ENCODE measurements around the gene UTP3. TPM values are rescaled to one million over a fixed set of nuclear protein-coding genes. Genes with fewer than 3 reads are reported as not detected.
"Not testable (repeated sequence)": the region's sequence is repeated elsewhere in the genome, so short reads cannot be mapped to it uniquely, and the experiment has no call there.

Gene UTP3
- 14.4 TPM for total RNA-seq (ENCODE audit: insufficient read depth, low replicate concordance)

GRCh38 chr4:70687821-70688794 is at the start of gene UTP3:
UTP3 (plus strand) TSS chr4:70688532; CDS start chr4:70688678, 146 bp downstream.
- peak; percentile 100 for DNase-seq (ENCODE audit: low spot score)

- DNase-seq (ENCODE audit: low spot score) = no peak
These were observed 48.1 kb upstream of the UTP3 start for GRCh38 chr4:70640192-70640591.

GRCh38 chr4:70650741-70651140 is 37.6 kb upstream of the UTP3 start:
- DNase-seq (ENCODE audit: low spot score) = not testable (repeated sequence)

GRCh38 chr4:70651864-70652506 is 36.3 kb upstream of the UTP3 start:
- DNase-seq (ENCODE audit: low spot score) = peak; percentile 46

- peak; percentile 14 for DNase-seq (ENCODE audit: low spot score)
These were observed 33.7 kb upstream of the UTP3 start for GRCh38 chr4:70654605-70655011.

GRCh38 chr4:70657326-70657725 is 31.0 kb upstream of the UTP3 start:
- DNase-seq (ENCODE audit: low spot score) = no peak

GRCh38 chr4:70658418-70658817 is 29.9 kb upstream of the UTP3 start:
- DNase-seq (ENCODE audit: low spot score) = no peak

GRCh38 chr4:70660106-70660505 is 28.2 kb upstream of the UTP3 start:
- DNase-seq (ENCODE audit: low spot score) = no peak

- DNase-seq (ENCODE audit: low spot score) = not testable (repeated sequence)
These were observed 26.9 kb upstream of the UTP3 start for GRCh38 chr4:70661309-70661922.

- DNase-seq (ENCODE audit: low spot score) = peak; percentile 21
These were observed 22.0 kb upstream of the UTP3 start, which contains the start of gene JCHAIN for GRCh38 chr4:70666369-70666768. JCHAIN (minus strand) TSS chr4:70666508; CDS start chr4:70666490, 18 bp downstream.

GRCh38 chr4:70667740-70668535 is 20.4 kb upstream of the UTP3 start:
- DNase-seq (ENCODE audit: low spot score) = no peak

GRCh38 chr4:70670332-70671014 is 17.9 kb upstream of the UTP3 start:
- DNase-seq (ENCODE audit: low spot score) = no peak

- DNase-seq (ENCODE audit: low spot score) = no peak
These were observed 17.2 kb upstream of the UTP3 start for GRCh38 chr4:70671091-70671490.

- peak; percentile 2 for DNase-seq (ENCODE audit: low spot score)
These were observed 14.1 kb upstream of the UTP3 start for GRCh38 chr4:70674191-70674590.

GRCh38 chr4:70674731-70675130 is 13.6 kb upstream of the UTP3 start:
- no peak for DNase-seq (ENCODE audit: low spot score)

- no peak for DNase-seq (ENCODE audit: low spot score)
These were observed 11.7 kb upstream of the UTP3 start for GRCh38 chr4:70676554-70677090.

GRCh38 chr4:70678383-70678999 is 9.8 kb upstream of the UTP3 start:
- DNase-seq (ENCODE audit: low spot score) = no peak

GRCh38 chr4:70680934-70681333 is 7.4 kb upstream of the UTP3 start:
- no peak for DNase-seq (ENCODE audit: low spot score)

GRCh38 chr4:70681704-70682103 is 6.6 kb upstream of the UTP3 start:
- DNase-seq (ENCODE audit: low spot score) = no peak

- DNase-seq (ENCODE audit: low spot score) = not testable (repeated sequence)
These were observed 6.2 kb upstream of the UTP3 start for GRCh38 chr4:70682142-70682541.
